Effector CD8-positive, alpha-beta T cell (primary cell): ENCODE results near the gene VSTM2B.
"Not testable (repeated sequence)": the region's sequence is repeated elsewhere in the genome, so short reads cannot be mapped to it uniquely, and the experiment has no call there.

ENCODE experiments used
- DNase-seq: peaks from one replicate; lab custom pipeline; 2025; lab: John Stamatoyannopoulos, UW

VSTM2B gene

DNA sequence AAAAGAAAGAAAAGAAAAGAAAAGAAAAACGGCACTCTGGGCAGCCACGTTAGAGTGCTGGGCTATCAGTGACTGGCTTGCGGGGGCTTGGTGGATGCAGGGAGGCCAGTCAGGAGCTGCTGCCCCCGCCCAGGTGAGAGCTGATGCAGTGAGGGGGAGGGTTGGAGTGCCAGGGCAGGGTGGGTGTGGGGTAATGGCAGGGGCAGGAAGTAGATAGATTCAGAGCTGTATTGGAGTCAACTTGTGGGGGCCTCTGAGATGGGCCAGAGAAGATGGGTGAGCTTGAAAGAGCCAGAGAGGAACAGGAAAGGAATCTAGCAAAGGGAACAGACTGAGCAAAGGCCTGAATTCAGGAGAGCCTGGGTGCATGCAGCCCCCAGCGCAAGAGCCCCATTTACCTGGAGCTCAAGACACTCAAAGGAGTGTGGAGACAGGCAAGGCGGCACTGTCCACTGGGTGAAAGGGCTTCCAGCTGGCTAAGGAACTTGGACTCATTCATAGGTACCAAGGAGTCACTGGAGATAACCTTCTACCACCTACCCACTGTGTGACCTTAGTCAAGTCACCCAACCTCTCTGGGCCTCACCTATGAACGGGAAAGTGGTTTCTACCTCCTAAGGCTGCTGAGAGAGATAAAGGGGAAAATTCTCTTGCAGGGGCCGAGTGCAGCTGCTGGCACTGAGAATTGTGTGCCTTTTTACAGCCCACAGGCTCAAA is 20.2 kb downstream of the VSTM2B start:
- DNase-seq, result no peak

DNA sequence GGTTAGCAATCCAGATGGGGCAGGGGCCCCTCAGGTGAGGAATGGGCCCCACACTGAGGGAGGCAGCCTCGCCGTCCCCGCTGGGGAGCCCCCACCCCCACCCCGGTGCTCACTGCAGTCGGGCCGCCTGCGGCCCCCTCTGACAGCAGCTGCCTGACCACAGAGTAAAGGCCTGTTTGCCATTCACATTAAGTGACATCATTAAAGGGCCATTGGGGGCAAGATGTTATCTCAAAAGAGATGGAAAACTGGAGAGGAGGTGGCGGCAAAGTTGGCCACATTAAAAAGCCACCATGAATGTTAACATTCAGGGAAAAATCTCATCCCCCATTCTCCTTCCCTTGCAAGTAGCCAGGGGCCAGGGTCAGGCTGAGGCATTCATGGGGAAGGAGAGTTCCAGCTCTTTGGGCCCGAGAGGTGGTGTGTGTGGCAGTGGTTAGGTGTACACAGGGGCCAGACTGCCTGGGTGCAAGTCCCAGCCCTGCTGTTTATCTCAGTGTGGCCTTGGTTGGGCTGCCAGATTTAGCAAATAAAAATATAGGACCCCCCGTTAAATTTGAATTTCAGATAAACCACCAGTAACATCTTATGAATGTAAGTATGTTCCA is 20.9 kb downstream of the VSTM2B start:
- DNase-seq, result no peak

DNA sequence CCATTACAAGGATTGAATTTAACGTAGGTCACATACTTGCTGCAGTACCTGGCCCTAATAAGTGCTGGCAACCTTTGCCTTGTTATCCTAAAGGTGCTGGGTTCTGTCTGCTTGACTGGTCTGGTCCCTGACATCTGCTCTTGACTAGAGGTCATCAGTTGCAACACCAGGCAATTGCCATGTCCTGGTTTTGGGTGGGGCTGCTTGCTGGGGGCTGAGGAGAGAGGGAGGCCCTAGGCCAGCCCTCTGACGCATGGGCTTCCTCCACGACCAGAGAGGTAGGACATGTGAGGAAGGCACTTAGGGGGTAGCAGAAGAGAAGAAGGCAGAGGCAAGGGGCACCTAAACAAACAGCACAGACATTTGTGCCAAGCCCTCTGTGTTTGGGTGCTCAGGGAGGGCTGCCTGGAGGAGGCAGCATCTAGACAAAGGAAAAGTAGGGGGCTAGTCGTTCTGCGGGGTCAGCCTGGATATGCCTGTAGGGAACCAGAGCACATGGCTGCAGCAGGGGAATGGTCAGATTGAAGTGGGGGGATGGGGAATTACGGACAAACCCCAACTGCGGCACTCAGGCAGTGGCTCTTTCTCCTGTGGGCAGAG is 21.7 kb downstream of the VSTM2B start:
- no peak for DNase-seq

DNA sequence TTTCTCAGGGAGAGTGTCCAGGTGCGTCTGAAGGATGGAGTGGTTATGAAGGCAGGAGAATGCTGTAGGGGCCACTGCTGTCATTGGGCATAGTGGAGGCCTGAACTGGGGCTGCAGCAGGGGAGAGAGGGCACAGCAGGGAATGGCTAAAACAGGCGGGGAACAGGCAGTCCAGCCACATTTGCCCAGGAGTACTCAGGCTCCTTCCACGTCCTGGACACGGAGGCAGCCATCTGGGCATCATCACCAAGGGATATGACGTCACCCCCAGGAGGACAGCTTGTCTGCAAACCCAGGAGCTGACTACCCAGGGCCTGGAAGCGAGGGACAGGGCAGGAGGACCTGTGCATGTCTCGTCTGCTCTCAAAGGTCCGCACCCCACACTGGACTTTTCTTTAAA is 22.2 kb downstream of the VSTM2B start:
- no peak for DNase-seq

DNA sequence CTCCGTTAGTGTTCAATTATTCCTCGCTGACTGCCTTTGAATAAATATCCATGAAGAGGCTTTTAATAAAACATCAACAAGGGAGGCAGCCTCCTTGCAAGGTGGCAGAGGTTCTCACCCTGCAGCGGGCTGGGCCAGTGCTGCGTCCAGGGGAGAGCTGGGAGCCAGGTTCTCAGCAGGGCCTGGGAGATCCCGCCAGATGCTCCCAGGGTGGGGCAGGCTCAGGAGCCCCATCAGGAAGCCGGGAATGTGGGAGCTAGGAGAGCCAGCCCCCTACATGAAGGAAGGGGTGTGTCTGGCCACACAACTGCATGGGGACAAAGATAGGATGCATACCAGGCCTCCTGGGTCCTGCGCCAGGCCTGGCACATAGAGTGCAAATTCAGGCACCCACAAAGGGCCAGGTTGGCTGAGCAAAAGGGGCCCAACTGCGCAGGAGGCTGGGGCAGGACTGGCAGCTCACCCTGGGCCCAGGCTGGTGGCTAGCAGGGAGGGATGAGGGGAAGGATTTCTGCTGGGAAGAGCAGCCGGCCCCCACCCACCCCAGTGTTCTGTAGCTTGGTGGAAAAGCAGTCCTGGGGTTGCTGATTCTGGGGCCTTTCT is 22.8 kb downstream of the VSTM2B start:
- no peak for DNase-seq

DNA sequence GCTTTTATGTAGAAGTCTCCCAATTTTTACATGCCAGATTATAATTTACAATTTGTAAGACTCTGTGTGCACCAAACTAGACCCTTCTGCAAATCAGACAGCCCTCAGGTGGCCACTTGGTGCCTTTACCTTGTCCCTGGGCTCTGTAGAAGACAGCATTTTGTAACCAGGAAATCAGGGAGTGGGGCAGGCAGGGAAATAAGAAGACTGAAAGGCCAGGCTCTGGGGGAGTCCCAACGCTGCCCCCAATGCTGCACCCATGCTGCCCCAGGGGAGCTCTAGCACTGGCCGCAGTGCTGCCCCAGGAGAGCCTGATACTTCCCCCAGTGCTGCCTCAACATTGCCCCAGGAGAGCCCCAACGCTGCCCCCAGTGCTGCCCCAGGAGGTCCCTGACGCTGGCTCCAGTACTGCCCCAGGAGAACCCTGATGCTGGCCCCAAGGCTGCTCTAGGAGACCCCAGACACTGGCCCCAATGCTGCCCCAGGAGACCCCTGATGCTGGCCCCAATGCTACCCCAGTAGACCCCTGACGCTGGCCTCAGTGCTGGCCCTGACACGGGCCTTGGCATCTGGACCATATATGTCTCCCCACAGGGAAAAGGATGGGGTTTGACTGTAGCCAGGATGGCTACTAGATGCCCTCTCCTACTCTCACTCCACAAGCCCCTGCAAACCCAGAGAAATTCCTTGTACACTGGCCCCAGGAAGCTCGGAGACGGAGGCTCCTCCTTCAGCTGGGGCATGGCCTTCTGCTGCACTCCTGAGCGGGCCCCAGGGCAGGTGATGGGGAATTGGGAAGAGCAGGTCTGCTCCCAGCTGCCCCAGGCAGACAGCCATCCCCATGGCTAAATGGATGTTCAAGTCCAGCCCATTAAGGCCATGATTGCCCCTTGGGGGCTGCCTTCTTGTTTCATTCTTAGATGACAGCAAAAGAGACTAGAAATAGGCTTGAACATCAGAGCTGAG is 23.6 kb downstream of the VSTM2B start:
- DNase-seq, result no peak

DNA sequence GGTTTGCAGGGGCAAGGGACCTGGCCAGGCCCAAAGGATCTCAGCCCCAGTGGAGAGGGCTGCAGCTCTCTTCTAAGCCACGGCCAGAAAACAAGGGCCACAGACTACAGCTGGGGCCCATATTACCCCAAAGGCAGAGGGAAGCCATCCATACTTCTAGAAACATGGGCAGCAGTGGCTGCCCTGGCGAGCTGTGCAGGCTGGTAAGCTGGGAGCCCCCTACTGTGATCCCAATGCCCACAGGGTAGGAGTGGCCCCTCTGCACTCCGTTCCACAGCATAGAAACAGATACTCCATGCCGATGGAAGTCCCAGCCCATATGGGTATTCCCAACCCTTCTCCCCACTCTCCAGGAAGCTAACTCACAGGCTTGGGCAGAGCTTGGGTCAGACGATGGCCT is 25.1 kb downstream of the VSTM2B start:
- no peak for DNase-seq

DNA sequence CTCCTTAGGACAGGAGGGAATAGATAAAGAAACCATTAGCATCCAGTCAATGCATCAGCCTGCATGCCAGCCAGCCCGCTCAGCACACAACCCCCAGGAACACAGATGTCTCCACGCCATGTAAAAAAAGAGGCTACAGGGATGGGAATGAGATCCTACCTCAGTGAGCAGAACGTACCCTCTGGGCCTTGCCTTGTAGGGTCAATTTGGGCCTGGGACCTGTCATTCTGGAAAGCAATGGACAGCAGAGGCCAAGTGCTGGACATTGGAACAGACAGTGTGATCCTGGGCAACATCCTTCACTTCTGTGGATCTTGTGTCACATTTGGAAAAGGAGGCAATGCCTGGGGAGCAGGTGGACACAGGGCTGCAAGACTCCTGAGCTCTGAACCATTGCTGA is 26.0 kb downstream of the VSTM2B start:
- DNase-seq, result no peak

DNA sequence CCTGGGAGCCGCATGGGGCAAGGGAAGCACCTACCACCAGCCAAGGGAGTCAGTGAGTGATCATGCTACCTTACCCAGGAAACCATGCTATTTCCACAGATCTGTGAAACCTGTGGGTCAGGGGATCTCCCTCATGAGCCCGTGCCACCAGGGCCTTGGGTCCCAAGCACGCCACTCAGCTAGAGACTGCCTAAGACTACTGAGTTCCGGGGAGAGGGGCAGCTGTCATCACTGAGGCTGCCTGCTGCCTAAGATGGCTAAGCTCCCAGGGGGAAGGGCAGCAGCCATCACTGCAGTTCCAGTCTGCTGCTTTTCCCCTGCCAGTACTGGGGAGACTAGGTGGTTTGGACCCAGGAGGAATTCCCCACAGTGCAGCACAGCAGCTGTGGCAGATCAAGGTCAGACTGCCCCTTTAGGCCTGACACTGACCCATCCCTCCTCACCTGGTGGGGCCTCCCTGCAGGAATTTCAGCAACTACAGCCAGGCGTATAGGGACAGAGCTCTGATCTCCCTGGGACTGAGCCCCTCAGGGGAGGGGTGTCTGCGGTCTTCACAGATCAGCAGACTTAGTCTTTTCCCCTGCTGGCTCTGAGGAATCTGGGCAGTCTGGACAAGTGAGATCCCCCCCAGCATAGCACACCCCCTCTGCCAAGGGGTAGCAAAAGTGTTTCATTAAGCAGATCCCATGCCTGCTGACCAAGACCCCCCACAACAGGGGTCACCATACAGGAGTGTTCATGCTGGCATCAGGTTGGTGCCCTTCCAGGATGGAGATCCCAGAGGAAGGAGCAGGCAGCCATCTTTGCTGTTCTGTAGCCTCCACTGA is 26.9 kb downstream of the VSTM2B start:
- DNase-seq, result no peak

DNA sequence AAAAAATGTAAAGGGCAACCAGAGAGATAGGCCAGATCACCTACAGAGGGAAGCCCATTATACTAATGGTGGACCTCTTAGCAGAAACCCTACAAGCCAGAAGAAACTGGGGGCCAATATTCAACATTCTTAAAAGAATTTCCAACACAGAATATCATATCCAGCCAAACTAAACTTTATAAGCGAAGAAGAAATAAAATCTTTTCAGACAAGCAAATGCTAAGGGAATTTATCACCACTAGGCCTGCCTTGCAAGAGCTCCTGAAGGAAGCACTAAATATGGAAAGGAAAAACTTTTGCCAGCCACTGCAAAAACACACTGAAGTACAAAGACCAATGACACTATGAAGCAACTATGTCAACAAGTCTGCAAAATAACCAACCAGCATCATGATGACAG is 28.4 kb downstream of the VSTM2B start:
- no peak for DNase-seq

DNA sequence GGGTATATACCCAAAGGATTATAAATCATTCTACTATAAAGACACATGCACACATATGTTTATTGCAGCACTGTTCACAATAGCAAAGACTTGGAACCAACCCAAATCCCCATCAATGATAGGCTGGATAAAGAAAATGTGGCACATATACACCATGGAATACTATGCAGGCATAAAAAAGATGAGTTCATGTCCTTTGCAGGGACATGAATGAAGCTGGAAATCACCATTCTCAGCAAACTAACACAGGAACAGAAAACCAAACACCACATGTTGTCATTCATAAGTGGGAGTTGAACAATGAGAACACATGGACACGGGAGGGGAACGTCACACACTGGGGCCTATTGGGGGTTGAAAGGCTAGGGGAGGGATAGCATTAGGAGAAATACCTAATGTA is 33.3 kb downstream of the VSTM2B start:
- DNase-seq, result not testable (repeated sequence)

DNA sequence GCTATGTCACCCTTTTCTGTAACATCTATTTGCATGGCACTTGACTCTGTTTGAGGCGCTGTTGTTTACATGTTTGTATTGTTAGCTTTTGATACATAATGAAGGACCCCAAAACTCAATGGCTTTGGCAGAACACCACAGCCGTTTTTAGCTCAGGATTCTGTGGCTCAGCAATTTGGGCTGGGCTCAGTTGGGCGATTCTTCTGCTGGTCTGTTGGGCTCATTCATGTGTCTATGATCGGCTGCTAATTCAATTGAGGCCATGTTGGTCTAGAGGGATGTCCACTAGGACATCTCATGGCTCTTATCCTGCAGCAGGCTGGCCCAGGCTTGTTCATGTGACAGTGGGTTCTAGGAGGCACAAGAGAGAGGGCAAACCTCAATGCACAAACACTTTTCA is 33.9 kb downstream of the VSTM2B start:
- no peak for DNase-seq

DNA sequence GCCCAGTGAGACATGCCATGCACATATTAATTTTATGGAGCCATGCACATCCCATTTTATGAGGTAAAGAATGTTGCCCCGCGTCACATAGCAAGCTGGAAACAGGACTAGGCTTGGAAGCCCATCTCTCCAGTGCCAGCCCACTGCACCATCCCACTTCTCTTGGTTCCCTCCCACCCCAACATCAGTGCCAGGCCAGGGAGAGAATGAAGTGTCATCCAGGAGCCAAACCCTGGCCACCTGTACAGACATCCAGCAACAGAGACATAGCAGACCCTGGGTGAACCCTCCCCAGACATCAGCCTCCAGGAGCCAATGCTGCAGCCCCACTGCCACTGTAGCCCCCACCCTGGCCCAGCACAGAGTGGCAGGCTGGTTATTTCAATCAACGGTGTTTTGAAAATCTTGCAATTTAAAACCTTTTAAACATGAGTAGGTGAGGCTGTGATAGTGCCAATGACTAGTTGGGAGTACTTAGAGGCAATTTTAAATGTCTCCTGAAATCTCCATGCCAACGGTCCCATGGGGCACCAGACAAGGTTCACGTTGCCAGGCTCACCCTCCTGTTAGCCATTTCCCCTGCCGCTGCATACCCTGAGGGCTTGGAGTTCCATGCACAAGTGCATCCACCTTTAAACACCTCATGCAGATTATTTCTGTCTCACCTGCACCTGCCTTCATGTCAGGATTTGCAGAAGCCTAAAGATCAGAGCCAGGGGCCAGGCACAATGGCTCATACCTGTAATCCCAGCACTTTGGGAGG is 34.7 kb downstream of the VSTM2B start:
- DNase-seq, result no peak

DNA sequence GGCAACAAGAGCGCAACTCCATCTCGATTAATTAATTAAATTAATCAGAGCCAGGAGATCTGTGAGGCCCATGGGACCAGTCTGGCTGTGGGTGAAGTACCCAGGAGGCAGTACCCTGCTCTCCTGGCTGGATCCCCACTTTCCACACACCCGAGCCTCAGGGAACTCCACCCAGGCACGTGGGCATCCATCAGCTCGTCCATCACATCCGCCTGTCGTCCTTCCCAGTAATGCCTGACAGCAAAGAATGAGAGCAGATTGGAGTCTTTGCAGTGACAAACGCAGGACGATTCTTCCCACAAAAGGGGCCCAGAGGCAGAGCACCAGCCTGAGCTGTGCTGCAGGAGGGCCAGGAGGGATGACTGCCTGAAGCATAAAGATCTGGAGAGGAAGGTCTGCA is 35.8 kb downstream of the VSTM2B start:
- no peak for DNase-seq

DNA sequence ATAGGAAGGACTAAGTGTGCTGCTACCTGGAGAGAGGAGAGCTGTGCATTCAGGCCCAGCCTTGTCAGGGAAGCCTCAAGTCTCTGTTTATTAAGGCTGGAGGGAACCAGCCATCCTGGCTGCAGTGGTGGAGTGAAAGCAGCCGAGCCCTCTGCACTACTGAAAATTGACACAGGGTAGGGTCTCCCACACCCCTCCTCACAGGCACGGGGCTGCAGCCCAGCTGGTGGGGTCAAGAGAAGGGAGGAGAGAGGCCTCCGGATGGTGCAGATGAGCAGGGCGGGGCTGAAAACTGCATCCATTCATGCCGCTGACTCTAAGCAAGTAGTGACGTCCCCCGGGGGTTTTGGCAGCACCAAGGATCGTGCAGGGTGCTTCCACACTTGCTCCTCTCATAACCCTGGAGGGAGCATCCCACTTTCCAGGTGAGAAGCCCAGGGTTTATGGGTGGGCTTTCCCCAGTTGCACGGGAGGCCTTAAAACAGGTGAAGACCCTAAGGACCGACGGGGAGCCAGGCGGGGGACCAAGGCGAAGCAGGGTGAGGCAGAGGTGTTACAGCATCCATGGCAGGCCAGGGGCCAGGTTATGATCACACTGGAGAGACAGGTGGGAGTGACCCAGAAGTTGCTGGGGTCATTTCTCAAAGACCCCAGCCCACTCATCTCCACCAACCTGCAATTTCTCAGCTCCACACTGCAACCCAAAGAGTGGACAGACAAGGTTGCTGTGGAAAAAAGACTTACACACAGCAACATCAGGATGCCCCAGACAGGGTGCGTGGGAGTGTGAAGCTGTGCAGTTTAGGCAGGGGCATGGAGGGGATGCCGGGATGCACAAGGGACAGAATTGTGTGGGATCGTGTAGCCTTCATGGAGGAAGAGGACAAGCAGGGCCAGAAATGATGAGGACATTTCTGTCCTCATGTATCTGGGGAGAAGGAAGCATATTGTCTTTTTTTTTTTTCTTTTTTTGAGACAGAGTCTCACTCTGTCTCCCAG is 36.8 kb downstream of the VSTM2B start:
- no peak for DNase-seq

DNA sequence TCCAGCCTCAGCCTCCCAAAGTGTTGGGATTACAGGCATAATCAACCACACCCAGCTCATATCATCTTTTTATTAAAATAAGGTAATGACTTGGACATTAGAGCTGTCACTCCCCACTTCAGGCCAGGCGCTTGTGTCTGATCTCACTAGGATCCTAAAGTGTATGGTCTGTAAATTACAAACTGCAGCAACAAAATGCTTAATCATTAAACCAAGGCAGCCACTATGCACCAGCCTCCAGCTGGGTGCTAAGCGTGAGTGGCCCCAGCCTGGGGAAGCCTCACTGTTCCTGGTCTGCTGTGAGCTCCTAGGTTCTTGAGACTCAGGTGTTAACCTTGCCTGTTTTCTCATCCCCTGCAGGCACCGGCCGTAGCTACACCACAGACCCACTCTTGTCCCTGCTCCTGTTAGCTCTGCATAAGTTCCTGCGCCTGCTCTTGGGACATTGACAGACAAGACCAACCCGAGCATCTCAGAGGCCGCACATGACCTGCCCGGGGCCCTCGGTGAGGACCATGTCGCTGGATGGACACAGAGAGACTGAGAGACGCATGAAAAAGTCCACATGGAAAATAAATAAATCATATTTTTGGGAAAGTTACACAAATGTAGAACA is 37.8 kb downstream of the VSTM2B start:
- DNase-seq, result no peak

DNA sequence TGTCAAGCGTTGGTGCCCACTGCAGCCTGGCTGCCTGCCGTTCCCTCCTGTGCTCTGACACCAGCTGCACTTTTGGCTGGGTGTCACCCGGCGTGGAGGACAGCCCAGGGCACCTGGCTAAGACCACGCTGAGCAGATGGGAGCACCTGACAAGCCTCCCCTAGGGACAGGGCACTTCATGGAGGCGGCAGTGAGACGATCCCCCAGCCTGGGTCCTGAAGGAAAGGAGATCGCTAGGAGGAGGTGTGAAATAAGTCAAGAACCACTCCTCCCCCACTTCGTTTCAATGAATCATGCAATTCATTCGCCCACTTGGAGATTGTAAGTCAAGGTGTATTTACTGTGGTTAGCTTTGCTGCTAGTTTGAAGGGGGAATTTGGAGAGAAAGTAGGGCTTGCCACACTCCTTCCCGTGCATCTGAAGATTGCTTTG is 38.8 kb downstream of the VSTM2B start:
- DNase-seq, result no peak

DNA sequence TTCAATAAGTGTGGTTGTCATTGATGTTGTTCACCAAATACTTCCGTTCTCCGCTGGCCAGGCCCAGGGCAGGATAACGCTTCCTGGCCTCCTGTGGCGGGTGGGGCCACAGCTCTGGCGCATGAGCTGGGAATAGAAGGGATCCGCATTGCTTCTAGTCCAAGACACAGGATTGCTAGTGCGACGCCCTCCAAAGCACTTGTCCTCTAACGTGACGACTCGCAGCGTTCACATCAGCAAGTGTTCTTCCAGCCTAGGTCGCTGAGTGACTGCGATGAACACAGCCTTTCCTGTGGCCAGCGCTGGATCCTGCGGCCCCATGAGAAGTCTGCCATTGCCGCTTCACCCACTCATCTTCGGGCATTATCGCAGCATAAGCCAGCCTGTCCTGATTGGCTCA is 39.4 kb downstream of the VSTM2B start:
- DNase-seq, result no peak
